Measurements from ENCODE around the gene DNAH7.
"Not testable (repeated sequence)": the region's sequence is repeated elsewhere in the genome, so short reads cannot be mapped to it uniquely, and the experiment has no call there.

DNA sequence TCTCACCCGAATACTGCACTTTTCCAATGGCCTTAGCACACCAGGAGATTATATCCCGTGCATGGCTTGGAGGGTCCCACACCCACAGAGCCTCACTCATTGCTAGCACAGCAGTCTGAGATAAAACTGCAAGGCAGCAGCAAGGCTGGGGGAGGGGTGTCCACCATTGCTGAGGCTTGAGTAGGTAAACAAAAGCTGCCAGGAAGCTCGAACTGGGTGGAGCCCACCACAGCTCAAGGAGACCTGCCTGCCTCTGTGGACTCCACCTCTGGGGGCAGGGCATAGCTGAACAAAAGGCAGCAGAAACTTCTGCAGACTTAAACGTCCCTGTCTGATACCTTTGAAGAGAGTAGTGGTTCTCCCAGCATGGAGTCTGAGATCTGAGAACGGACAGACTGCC is 20.8 kb upstream of the DNAH7 start:
- TF ChIP-seq, protein P1, sequence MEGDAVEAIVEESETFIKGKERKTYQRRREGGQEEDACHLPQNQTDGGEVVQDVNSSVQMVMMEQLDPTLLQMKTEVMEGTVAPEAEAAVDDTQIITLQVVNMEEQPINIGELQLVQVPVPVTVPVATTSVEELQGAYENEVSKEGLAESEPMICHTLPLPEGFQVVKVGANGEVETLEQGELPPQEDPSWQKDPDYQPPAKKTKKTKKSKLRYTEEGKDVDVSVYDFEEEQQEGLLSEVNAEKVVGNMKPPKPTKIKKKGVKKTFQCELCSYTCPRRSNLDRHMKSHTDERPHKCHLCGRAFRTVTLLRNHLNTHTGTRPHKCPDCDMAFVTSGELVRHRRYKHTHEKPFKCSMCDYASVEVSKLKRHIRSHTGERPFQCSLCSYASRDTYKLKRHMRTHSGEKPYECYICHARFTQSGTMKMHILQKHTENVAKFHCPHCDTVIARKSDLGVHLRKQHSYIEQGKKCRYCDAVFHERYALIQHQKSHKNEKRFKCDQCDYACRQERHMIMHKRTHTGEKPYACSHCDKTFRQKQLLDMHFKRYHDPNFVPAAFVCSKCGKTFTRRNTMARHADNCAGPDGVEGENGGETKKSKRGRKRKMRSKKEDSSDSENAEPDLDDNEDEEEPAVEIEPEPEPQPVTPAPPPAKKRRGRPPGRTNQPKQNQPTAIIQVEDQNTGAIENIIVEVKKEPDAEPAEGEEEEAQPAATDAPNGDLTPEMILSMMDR (IDR thresholded peaks at IDR 0.05): not testable (repeated sequence)
- TF ChIP-seq ZFX (IDR thresholded peaks at IDR 0.05; ENCODE audit: borderline replicate concordance): not testable (repeated sequence)
